ENCODE results near the gene POLR1A. TPM values are rescaled to one million over a fixed set of nuclear protein-coding genes. Genes with fewer than 3 reads are reported as not detected.

POLR1A gene
- total and polyA plus RNA-seq, 2 donors (not counting 3 experiments of a cell fraction or from before 2014, with no cell fraction given), result 7.6 to 40.7 TPM

DNA sequence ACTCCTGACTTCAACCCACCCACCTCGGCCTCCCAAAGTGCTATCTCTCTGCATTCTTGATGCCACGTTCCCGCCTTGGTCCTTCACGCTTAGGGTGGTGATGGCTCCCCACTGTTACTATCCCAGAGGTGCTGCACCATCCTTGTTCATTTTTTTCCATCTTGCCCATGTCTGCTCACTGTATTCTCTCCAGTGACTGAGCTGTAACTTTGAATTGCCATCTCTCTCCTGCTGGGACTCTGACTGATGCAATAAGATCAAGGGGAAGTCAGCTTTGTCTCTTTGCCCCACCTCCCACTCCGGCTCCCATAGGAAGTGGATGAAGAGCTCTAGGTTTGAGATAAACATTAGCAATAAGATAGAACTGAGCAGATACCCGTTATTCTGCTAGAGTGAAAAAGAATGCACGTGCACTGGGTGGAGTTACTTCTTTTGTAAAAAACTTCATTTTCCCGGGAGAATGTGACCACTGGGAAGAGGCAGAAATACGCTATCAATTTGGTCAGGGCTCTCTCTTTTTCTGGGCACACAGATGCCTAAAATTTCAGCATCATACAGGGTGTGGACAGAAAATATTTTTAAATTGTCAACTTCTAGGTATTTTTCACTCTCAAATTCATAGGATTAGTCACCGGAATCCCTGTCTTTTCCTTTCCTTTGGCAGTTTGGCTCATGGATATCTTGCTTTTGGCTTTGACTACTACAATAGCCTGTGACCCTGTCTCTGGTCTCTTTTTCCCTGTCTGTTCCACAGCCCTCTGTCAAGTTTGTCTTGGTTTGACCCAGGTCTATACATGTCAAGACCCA lies 105.4 kb downstream of the POLR1A start:
- Histone ChIP-seq H3K27me3 (ENCODE audit: control insufficient read depth in 2 of 2, insufficient read depth in 2 of 2, low read length in 2 of 2) (no peaks in the 10 kb centered on the region), H3K4me2 (ENCODE audit: insufficient read depth, low read length) (peak overlapping the region; percentile 14), H3K27ac (ENCODE audit: insufficient read depth, low read depth, low read length) (no peak overlapping the region), H3K4me3 (replicated peaks in 1 of 3; ENCODE audit: insufficient read depth in 1 of 3, low read depth in 1 of 3, low read length in 3 of 3) (no peak overlapping the region), H3K9ac (replicated peaks; ENCODE audit: extremely low read depth, insufficient read depth, low read length) (no peak overlapping the region), H3K36me3 (ENCODE audit: control insufficient read depth in 2 of 2, extremely low read depth in 1 of 2, insufficient read depth in 2 of 2, low read length in 2 of 2) (no peaks in the 10 kb centered on the region), H3K9me3 (replicated peaks; ENCODE audit: control insufficient read depth, insufficient read depth, low read length) (no peaks in the 10 kb centered on the region), H3K79me2 (ENCODE audit: control insufficient read depth, insufficient read depth, low read length) (no peaks in the 10 kb centered on the region), H3K4me1 (ENCODE audit: control insufficient read depth, extremely low read depth, insufficient read depth, low read length) (peaks cover 14% of the 10 kb centered on the region), H3K9me1 (replicated peaks; ENCODE audit: control insufficient read depth, extremely low read depth, insufficient read depth, low read length) (no peaks in the 10 kb centered on the region), H4K20me1 (replicated peaks; ENCODE audit: control insufficient read depth, extremely low read depth, insufficient read depth, low read length) (no peaks in the 10 kb centered on the region), H2AFZ (ENCODE audit: low read depth, low read length) (peak overlapping the region; percentile 41)
- intact Hi-C loops (cut with micrococcal nuclease), result no loop called here
- FAIRE-seq (peak; percentile 81), DNase-seq (ENCODE audit: low read depth, low spot score) (peak; percentile 49)
- BruUV-seq (replicated peaks), result no TSS peak
- dilution Hi-C loops (cut with MboI; ENCODE audit: extremely low pct_ligation_motif_present, low sequenced_read_pairs), result no loop called here
- TF ChIP-seq GATA2 (IDR thresholded peaks at IDR 0.05; ENCODE audit: insufficient read depth, insufficient read length, low read depth, low read length) (no peak), JUN (IDR thresholded peaks at IDR 0.05; ENCODE audit: borderline replicate concordance, insufficient read depth, insufficient read length, low read depth) (no peak), FOS (IDR thresholded peaks at IDR 0.05; ENCODE audit: borderline replicate concordance, insufficient read depth, low read length) (peak; percentile 50)
- ChIA-PET CTCF (interaction anchor here (1.6 kb wide), 1 partner anchor 173 kb away, joined by 7 read pairs; no protein-coding TSS in a partner anchor), POLR2A (no interaction called here)

DNA sequence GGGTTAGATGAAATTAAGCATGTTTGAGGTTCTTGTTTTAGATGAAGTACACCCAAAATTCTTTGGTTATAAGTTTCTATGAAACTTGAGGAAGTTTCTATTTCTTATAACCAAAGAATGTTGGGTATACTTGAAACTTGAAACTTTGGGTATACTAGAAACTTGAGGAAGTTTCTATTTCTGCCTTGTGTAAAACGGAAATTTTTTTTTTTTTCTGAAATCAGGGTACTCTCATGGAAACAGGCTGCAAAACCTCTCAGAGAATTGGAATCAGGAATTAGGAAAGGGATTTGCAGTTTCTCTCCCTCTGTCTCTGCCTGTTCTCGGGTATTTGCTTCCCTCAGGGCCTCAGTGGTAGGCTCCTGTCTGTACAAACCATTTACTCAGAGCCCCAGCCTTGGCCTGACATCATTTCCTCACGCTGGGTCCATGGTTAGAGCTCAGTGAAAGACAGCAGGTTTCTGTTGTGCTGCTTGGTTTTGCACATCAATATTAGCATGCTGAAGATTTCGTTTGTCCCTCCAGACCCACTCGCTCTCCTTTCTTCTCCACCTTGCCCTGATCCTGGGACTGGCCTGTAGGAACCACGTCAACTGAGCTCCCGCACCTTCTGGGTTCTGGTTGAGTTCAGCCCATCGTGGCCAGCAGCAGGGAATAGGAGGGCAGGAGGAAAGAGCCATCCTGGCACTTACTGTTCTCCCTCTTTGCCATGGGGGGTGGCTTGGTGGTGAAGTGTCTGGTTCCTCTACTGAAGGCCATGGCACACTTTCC lies 106.4 kb downstream of the POLR1A start:
- BruUV-seq (replicated peaks), result no TSS peak
- POLR2A ChIA-PET, result interaction anchor here (0.6 kb wide), 1 partner anchor 388 kb away, joined by 6 read pairs; no protein-coding TSS in a partner anchor
- peak; percentile 36 for DNase-seq (ENCODE audit: low read depth, low spot score)

More for the DNA sequence above, 106.4 kb downstream of the POLR1A start:
- Histone ChIP-seq H3K79me2 (ENCODE audit: control insufficient read depth, insufficient read depth, low read length) (no peaks in the 10 kb centered on the region), H2AFZ (ENCODE audit: low read depth, low read length) (peak overlapping the region; percentile 74), H3K9me1 (replicated peaks; ENCODE audit: control insufficient read depth, extremely low read depth, insufficient read depth, low read length) (no peaks in the 10 kb centered on the region), H3K27me3 (ENCODE audit: control insufficient read depth in 2 of 2, insufficient read depth in 2 of 2, low read length in 2 of 2) (no peaks in the 10 kb centered on the region), H3K27ac (ENCODE audit: insufficient read depth, low read depth, low read length) (no peak overlapping the region), H3K9ac (replicated peaks; ENCODE audit: extremely low read depth, insufficient read depth, low read length) (no peak overlapping the region), H3K36me3 (ENCODE audit: control insufficient read depth in 2 of 2, extremely low read depth in 1 of 2, insufficient read depth in 2 of 2, low read length in 2 of 2) (no peaks in the 10 kb centered on the region), H3K4me3 (replicated peaks in 1 of 3; ENCODE audit: insufficient read depth in 1 of 3, low read depth in 1 of 3, low read length in 3 of 3) (no peak overlapping the region), H3K9me3 (replicated peaks; ENCODE audit: control insufficient read depth, insufficient read depth, low read length) (no peaks in the 10 kb centered on the region), H4K20me1 (replicated peaks; ENCODE audit: control insufficient read depth, extremely low read depth, insufficient read depth, low read length) (no peaks in the 10 kb centered on the region), H3K4me2 (ENCODE audit: insufficient read depth, low read length) (no peak overlapping the region), H3K4me1 (ENCODE audit: control insufficient read depth, extremely low read depth, insufficient read depth, low read length) (peaks cover 14% of the 10 kb centered on the region)
- intact Hi-C loops (cut with micrococcal nuclease) (no loop called here), dilution Hi-C loops (cut with MboI; ENCODE audit: extremely low pct_ligation_motif_present, low sequenced_read_pairs) (no loop called here)
- CTCF ChIA-PET, result interaction anchor here (1.0 to 1.6 kb wide), 2 partner anchors 81 to 172 kb away, joined by 3 to 7 read pairs; no protein-coding TSS in a partner anchor
- TF ChIP-seq GATA2 (IDR thresholded peaks at IDR 0.05; ENCODE audit: insufficient read depth, insufficient read length, low read depth, low read length) (no peak), JUN (IDR thresholded peaks at IDR 0.05; ENCODE audit: borderline replicate concordance, insufficient read depth, insufficient read length, low read depth) (no peak)
- no peak for FAIRE-seq

Measured in endothelial cell of umbilical vein (primary cell).